WI38 (cell line): ENCODE results near the gene GIPC2.

Experiments used
- H3K4me3 ChIP-seq: 2 replicates; pipeline ENCODE4 v1.5.1; 2011; ENCODE audit warnings: low read depth, mild to moderate bottlenecking, control low read depth, low read length
- CTCF ChIP-seq: IDR thresholded peaks from 2 replicates; pipeline ENCODE4 v1.5.1; 2012; ENCODE audit warnings: low read depth, mild to moderate bottlenecking, control low read depth, low read length

Gene GIPC2

GRCh38 chr1:78090472-78091133, 44.8 kb downstream of the GIPC2 start:
- TF ChIP-seq CTCF = no peak
- no peak overlapping the region for H3K4me3 ChIP-seq

- no peak overlapping the region for H3K4me3 ChIP-seq
- no peak for TF ChIP-seq CTCF
Measured at GRCh38 chr1:78091215-78091813, 45.5 kb downstream of the GIPC2 start.

GRCh38 chr1:78091886-78092285, 46.1 kb downstream of the GIPC2 start:
- TF ChIP-seq CTCF = no peak
- no peak overlapping the region for H3K4me3 ChIP-seq

GRCh38 chr1:78092643-78093042, 46.9 kb downstream of the GIPC2 start:
- no peak for TF ChIP-seq CTCF
- no peak overlapping the region for H3K4me3 ChIP-seq

GRCh38 chr1:78093560-78093959, 47.8 kb downstream of the GIPC2 start:
- no peak for TF ChIP-seq CTCF
- H3K4me3 ChIP-seq = no peak overlapping the region

- no peak overlapping the region for H3K4me3 ChIP-seq
- no peak for TF ChIP-seq CTCF
Measured at GRCh38 chr1:78094639-78095038, 48.9 kb downstream of the GIPC2 start.

- no peak overlapping the region for H3K4me3 ChIP-seq
- TF ChIP-seq CTCF = no peak
Measured at GRCh38 chr1:78095593-78095992, 49.8 kb downstream of the GIPC2 start.
